CD14-positive monocyte (primary cell): ENCODE measurements around the gene CCDC86. TPM values are rescaled to one million over a fixed set of nuclear protein-coding genes. Genes with fewer than 3 reads are reported as not detected.
A peak's percentile ranks its signal among the peaks of the same experiment; 100 is the strongest.

Experiments
- DNase-seq, 3 donors: peaks; one replicate each; pipeline ENCODE4 v3.0.0-alpha.2; 2011 to 2022
- H2AFZ ChIP-seq: 2 replicates; pipeline ENCODE4 v1.6.0; 2012; ENCODE audit warnings: mild to moderate bottlenecking, low read depth, low read length, inconsistent platforms; ENCODE audit not compliant: insufficient read depth, poor library complexity, severe bottlenecking
- H3K27ac ChIP-seq, 2 donors: 1 replicate in 1 of 2; 2 replicates in 1 of 2; pipeline ENCODE4 v1.5.1; 2012 to 2013; ENCODE audit warnings: low read length in 2 of 2, control low read depth in 1 of 2, inconsistent platforms in 1 of 2, low read depth in 1 of 2, mild to moderate bottlenecking in 1 of 2
- H3K27me3 ChIP-seq, 2 donors: one replicate each; pipeline versions ENCODE4 v1.6.0 to v1.6.1; 2011 to 2013; ENCODE audit warnings: low read length in 2 of 2; ENCODE audit not compliant: control insufficient read depth in 2 of 2, insufficient read depth in 2 of 2
- H3K36me3 ChIP-seq, 2 donors: replicated peaks in 1 of 2; 1 replicate in 1 of 2; 2 replicates in 1 of 2; pipeline versions ENCODE4 v1.5.1 to v1.6.1; 2012 to 2013; ENCODE audit warnings: low read length in 2 of 2, control low read depth in 1 of 2, inconsistent platforms in 1 of 2, mild to moderate bottlenecking in 1 of 2; ENCODE audit not compliant: insufficient read depth in 2 of 2, control insufficient read depth in 1 of 2
- H3K4me1 ChIP-seq, 2 donors: 1 replicate in 1 of 2; 2 replicates in 1 of 2; pipeline versions ENCODE4 v1.5.1 to v1.6.1; 2012 to 2013; ENCODE audit warnings: low read length in 2 of 2, control low read depth in 1 of 2, inconsistent platforms in 1 of 2, mild to moderate bottlenecking in 1 of 2, moderate library complexity in 1 of 2; ENCODE audit not compliant: insufficient read depth in 2 of 2, control insufficient read depth in 1 of 2
- H3K4me2 ChIP-seq: replicated peaks from 2 replicates; pipeline ENCODE3; 2012; ENCODE audit warnings: low read length, moderate library complexity, mild to moderate bottlenecking; ENCODE audit not compliant: poor library complexity, severe bottlenecking; ENCODE audit errors: extremely low read depth
- H3K4me3 ChIP-seq, 3 experiments: fragments of 200-600 bp in 1 of 3; sonication (generic) in 1 of 3; replicated peaks in 1 of 3; 1 replicate in 2 of 3; 2 replicates in 1 of 3; pipeline ENCODE4 v1.5.1; 2011 to 2013; ENCODE audit warnings: low read length in 3 of 3, mild to moderate bottlenecking in 3 of 3, control low read depth in 2 of 3, low read depth in 2 of 3, inconsistent platforms in 1 of 3, moderate library complexity in 1 of 3
- H3K79me2 ChIP-seq: 2 replicates; pipeline ENCODE4 v1.6.0; 2012; ENCODE audit warnings: mild to moderate bottlenecking, control low read depth, inconsistent platforms, low read length, moderate library complexity; ENCODE audit not compliant: insufficient read depth
- H3K9ac ChIP-seq: 2 replicates; pipeline ENCODE4 v1.6.0; 2017; ENCODE audit warnings: low read length, mild to moderate bottlenecking; ENCODE audit not compliant: insufficient read depth, poor library complexity, severe bottlenecking
- H3K9me3 ChIP-seq, 2 donors: replicated peaks in 1 of 2; 1 replicate in 1 of 2; 2 replicates in 1 of 2; pipeline versions ENCODE4 v1.5.1 to v1.6.1; 2012 to 2013; ENCODE audit warnings: low read length in 2 of 2, control low read depth in 1 of 2; ENCODE audit not compliant: control insufficient read depth in 1 of 2, insufficient read depth in 1 of 2
- H4K20me1 ChIP-seq: 2 replicates; pipeline ENCODE4 v1.6.0; 2012; ENCODE audit warnings: mild to moderate bottlenecking, low read length, control low read depth, moderate library complexity; ENCODE audit not compliant: insufficient read depth
- H3K27ac Mint-ChIP-seq, 7 donors: one replicate each; pipeline ENCODE4 v1.8.0; 2020; ENCODE audit warnings: mild to moderate bottlenecking in 7 of 7, mixed read lengths in 7 of 7, moderate library complexity in 6 of 7, inconsistent platforms in 2 of 7
- H3K27me3 Mint-ChIP-seq, 3 donors: one replicate each; pipeline ENCODE4 v1.8.0; 2021 to 2022; ENCODE audit warnings: low read depth in 3 of 3, mild to moderate bottlenecking in 3 of 3, mixed read lengths in 3 of 3, moderate library complexity in 3 of 3, inconsistent platforms in 1 of 3
- H3K36me3 Mint-ChIP-seq, 2 donors: one replicate each; pipeline ENCODE4 v1.8.0; 2020; ENCODE audit warnings: mixed read lengths in 2 of 2, inconsistent platforms in 1 of 2, mild to moderate bottlenecking in 1 of 2
- H3K4me1 Mint-ChIP-seq: one replicate; pipeline ENCODE4 v1.8.0; 2020; ENCODE audit warnings: mild to moderate bottlenecking, mixed read lengths
- H3K4me3 Mint-ChIP-seq, 2 donors: one replicate each; pipeline ENCODE4 v1.8.0; 2020; ENCODE audit warnings: mild to moderate bottlenecking in 2 of 2, mixed read lengths in 2 of 2, moderate library complexity in 1 of 2
- H3K9me3 Mint-ChIP-seq, 7 donors: one replicate each; pipeline ENCODE4 v1.8.0; 2020 to 2022; ENCODE audit warnings: mixed read lengths in 7 of 7, mild to moderate bottlenecking in 6 of 7, moderate library complexity in 6 of 7, inconsistent platforms in 2 of 7
- CTCF ChIP-seq: fragments of 200-600 bp; IDR thresholded peaks from one replicate; pipeline ENCODE4 v1.8.0; 2022; ENCODE audit warnings: antibody characterized with exemption, mild to moderate bottlenecking
- WGBS: methylation state at CpG from one replicate; pipeline ENCODE4 v1.1.5; 2013; ENCODE audit warnings: missing lambda C conversion rate; ENCODE audit not compliant: insufficient coverage; 5-methylcytosine and 5-hydroxymethylcytosine counted together
- intact Hi-C, 2 donors: fragments of 100-400 bp; cut with micrococcal nuclease; formaldehyde crosslinking; loops; one replicate each; pipeline versions ENCODE4 v1.15.0 to v1.15.1; 2023
- polyA plus RNA-seq, 3 donors: library from polyadenylated mRNA; depleted of rRNA in 1 of 3; unstranded in 2 of 3; stranded (reverse) in 1 of 3; fragments of 300-500 nt in 2 of 3; fragments of >200 nt in 1 of 3; fragmentation: Illumina TruSeq in 2 of 3; gene quantifications; 1 replicate in 2 of 3; 2 replicates in 1 of 3; pipeline ENCODE4 v1.2.3, GENCODE V29; 2012 to 2021

CCDC86 gene
- polyA plus RNA-seq, 3 donors: 7.2 to 10.2 (median 8.3) TPM

GRCh38 chr11:60899977-60900376, 58.1 kb downstream of the CCDC86 start:
- no peak overlapping the region for H3K4me3 Mint-ChIP-seq
- Histone ChIP-seq H3K4me3 (no peak overlapping the region), H3K79me2 (peaks cover 27% of the 10 kb centered on the region), H3K27ac (no peak overlapping the region), H2AFZ (no peak overlapping the region), H3K9me3 (no peaks in the 10 kb centered on the region), H3K4me1 (peaks cover 5 to 7% of the 10 kb centered on the region in 2 donors), H3K4me2 (no peak overlapping the region), H3K9ac (no peak overlapping the region), H3K27me3 (no peaks in the 10 kb centered on the region), H4K20me1 (peaks cover 18% of the 10 kb centered on the region), H3K36me3 (peaks cover 77 to 91% of the 10 kb centered on the region in 2 donors)
- peak overlapping the region in 3 of 7 donors; percentile 25 to 70 (median 46) for H3K27ac Mint-ChIP-seq
- peaks cover 0 to 2% (median 0%) of the 10 kb centered on the region in 3 donors for H3K27me3 Mint-ChIP-seq
- peaks cover 80 to 83% of the 10 kb centered on the region in 2 donors for H3K36me3 Mint-ChIP-seq
- peaks cover 16% of the 10 kb centered on the region for H3K4me1 Mint-ChIP-seq
- no peak for TF ChIP-seq CTCF
- 75% methylated on average over 2 of the region's 4 CpGs for WGBS
- no peak for DNase-seq
- intact Hi-C loops: loop anchor here in 1 of 2 donors (2.0 kb wide), 1 partner anchor 69 kb away; no protein-coding TSS in a partner anchor
- no peaks in the 10 kb centered on the region for H3K9me3 Mint-ChIP-seq

Other genes with a start within 250 kb of the CCDC86 start
- not detected for gene MS4A8, start 142.5 kb upstream of the CCDC86 start, polyA plus RNA-seq
- not detected for gene MS4A18, start 117.4 kb upstream of the CCDC86 start, polyA plus RNA-seq
- not detected for gene MS4A15, start 85.2 kb upstream of the CCDC86 start, polyA plus RNA-seq
- not detected for gene MS4A10, start 56.8 kb upstream of the CCDC86 start, polyA plus RNA-seq
- under 1 TPM; 0.32 to 0.65 (median 0.46) TPM for gene PTGDR2, start 13.8 kb downstream of the CCDC86 start, polyA plus RNA-seq
- under 1 TPM in 2 of 3 donors, not detected in 1; 0.09 to 0.40 TPM for gene ZP1, start 25.4 kb downstream of the CCDC86 start, polyA plus RNA-seq
- gene PRPF19, start 64.5 kb downstream of the CCDC86 start, polyA plus RNA-seq: 10 to 100 TPM in 2 of 3 donors, 1 to 10 TPM in 1; 7.8 to 33.2 (median 12.2) TPM
- 100 to 1,000 TPM in 2 of 3 donors, 10 to 100 TPM in 1; 22.7 to 112 (median 110) TPM for gene TMEM109, start 72.0 kb downstream of the CCDC86 start, polyA plus RNA-seq
- gene TMEM132A, start 82.3 kb downstream of the CCDC86 start, polyA plus RNA-seq: under 1 TPM; 0.01 to 0.31 (median 0.21) TPM
- gene SLC15A3, start 110.1 kb downstream of the CCDC86 start, polyA plus RNA-seq: 100 to 1,000 TPM in 1 of 3 donors, 10 to 100 TPM in 2; 27.1 to 121 (median 35.0) TPM
- gene CD6, start 129.6 kb downstream of the CCDC86 start, polyA plus RNA-seq: under 1 TPM; 0.09 to 0.39 (median 0.39) TPM